Endothelial cell of umbilical vein (primary cell): ENCODE data around the gene USP49. TPM values are rescaled to one million over a fixed set of nuclear protein-coding genes. Genes with fewer than 3 reads are reported as not detected.

Experiments
- BruUV-seq: library from RNA; stranded (reverse); fragments of 400-500 nt; replicated peaks from 2 replicates; lab custom pipeline; 2021; lab: Mats Ljungman, UMichigan
- CTCF ChIA-PET: fragments of 300-600, 350-600 bp; sonication (Branson Sonifier 250); formaldehyde crosslinking; loops from one replicate; lab custom pipeline; 2021; ENCODE audit warnings: antibody characterized with exemption, inconsistent platforms; lab: Charles Lee
- POLR2A ChIA-PET: fragments of 300-600, 350-600 bp; sonication (Branson Sonifier 250); formaldehyde crosslinking; loops from one replicate; lab custom pipeline; 2021; ENCODE audit warnings: antibody characterized with exemption, inconsistent platforms; lab: Charles Lee
- DNase-seq: peaks from one replicate; pipeline ENCODE4 v3.0.0-alpha.2; 2011; ENCODE audit warnings: low read depth, low spot score
- FAIRE-seq: peaks from 2 replicates; lab custom pipeline; 2011; peaks lifted over from hg19 to GRCh38; lab: Jason Lieb, UNC
- H2AFZ ChIP-seq: 2 replicates; pipeline ENCODE4 v1.6.0; 2012; ENCODE audit warnings: low read depth, low read length, control low read depth, inconsistent platforms
- H3K27ac ChIP-seq: 2 replicates; pipeline ENCODE4 v1.5.1; 2011; ENCODE audit warnings: low read depth, mild to moderate bottlenecking, control low read depth, low read length, moderate library complexity; ENCODE audit not compliant: insufficient read depth
- H3K27me3 ChIP-seq, 2 experiments: 2 replicates each; pipeline versions ENCODE4 v1.6.0 to v1.6.1; 2011; ENCODE audit warnings: low read length in 2 of 2, mixed read lengths in 1 of 2; ENCODE audit not compliant: control insufficient read depth in 2 of 2, insufficient read depth in 2 of 2
- H3K36me3 ChIP-seq, 2 experiments: 2 replicates in 1 of 2; 3 replicates in 1 of 2; pipeline ENCODE4 v1.5.1; 2011; ENCODE audit warnings: low read length in 2 of 2, mild to moderate bottlenecking in 1 of 2, moderate library complexity in 1 of 2; ENCODE audit not compliant: control insufficient read depth in 2 of 2, insufficient read depth in 2 of 2; ENCODE audit errors: extremely low read depth in 1 of 2
- H3K4me1 ChIP-seq: 3 replicates; pipeline ENCODE4 v1.5.1; 2011; ENCODE audit warnings: mild to moderate bottlenecking, low read length; ENCODE audit not compliant: control insufficient read depth, insufficient read depth; ENCODE audit errors: extremely low read depth
- H3K4me2 ChIP-seq: 2 replicates; pipeline ENCODE4 v1.6.1; 2011; ENCODE audit warnings: low read length, control low read depth, mixed read lengths; ENCODE audit not compliant: insufficient read depth
- H3K4me3 ChIP-seq, 3 experiments: fragments of 200-600 bp in 1 of 3; sonication (generic), shearing (Covaris generic) in 1 of 3; replicated peaks in 1 of 3; 2 replicates each; pipeline ENCODE4 v1.5.1; 2011 to 2016; ENCODE audit warnings: control low read depth in 3 of 3, low read length in 3 of 3, mild to moderate bottlenecking in 2 of 3, inconsistent platforms in 1 of 3, low read depth in 1 of 3, moderate library complexity in 1 of 3; ENCODE audit not compliant: insufficient read depth in 1 of 3
- H3K79me2 ChIP-seq: 2 replicates; pipeline ENCODE4 v1.6.0; 2012; ENCODE audit warnings: low read length, inconsistent platforms; ENCODE audit not compliant: control insufficient read depth, insufficient read depth
- H3K9ac ChIP-seq: replicated peaks from 2 replicates; pipeline ENCODE3; 2011; ENCODE audit warnings: low read length, control low read depth; ENCODE audit not compliant: insufficient read depth; ENCODE audit errors: extremely low read depth
- H3K9me1 ChIP-seq: replicated peaks from 3 replicates; pipeline ENCODE4 v1.6.0; 2011; ENCODE audit warnings: mild to moderate bottlenecking, low read length; ENCODE audit not compliant: control insufficient read depth, insufficient read depth; ENCODE audit errors: extremely low read depth
- H3K9me3 ChIP-seq: replicated peaks from 2 replicates; pipeline ENCODE4 v1.5.1; 2012; ENCODE audit warnings: low read length, inconsistent platforms; ENCODE audit not compliant: control insufficient read depth, insufficient read depth
- H4K20me1 ChIP-seq: replicated peaks from 2 replicates; pipeline ENCODE3; 2011; ENCODE audit warnings: mild to moderate bottlenecking, low read length; ENCODE audit not compliant: control insufficient read depth, insufficient read depth; ENCODE audit errors: extremely low read depth
- CTCF ChIP-seq, 2 donors: IDR thresholded peaks; 1 replicate in 1 of 2; 2 replicates in 1 of 2; pipeline ENCODE4 v1.5.1; 2011; ENCODE audit warnings: low read length in 2 of 2, mild to moderate bottlenecking in 2 of 2, moderate library complexity in 2 of 2, control low read depth in 1 of 2, inconsistent platforms in 1 of 2, low read depth in 1 of 2; ENCODE audit not compliant: insufficient read depth in 1 of 2; ENCODE audit errors: extremely low read depth in 1 of 2
- EZH2 ChIP-seq: IDR thresholded peaks from 2 replicates; pipeline ENCODE4 v1.6.1; 2012; ENCODE audit warnings: borderline replicate concordance, low read depth, mild to moderate bottlenecking, moderate library complexity, low read length, inconsistent platforms; ENCODE audit not compliant: severe bottlenecking
- FOS ChIP-seq: IDR thresholded peaks from 2 replicates; pipeline ENCODE4 v1.6.1; 2011; ENCODE audit warnings: mild to moderate bottlenecking, low read length, moderate library complexity, borderline replicate concordance; ENCODE audit not compliant: insufficient read depth
- GATA2 ChIP-seq: IDR thresholded peaks from 2 replicates; pipeline ENCODE4 v1.7.0; 2011; ENCODE audit warnings: low read depth, mild to moderate bottlenecking, moderate library complexity, mixed read lengths, low read length; ENCODE audit not compliant: insufficient read length, insufficient read depth
- JUN ChIP-seq: IDR thresholded peaks from 2 replicates; pipeline ENCODE4 v1.6.1; 2011; ENCODE audit warnings: borderline replicate concordance, low read depth; ENCODE audit not compliant: insufficient read length, insufficient read depth
- MYC ChIP-seq: IDR thresholded peaks from one replicate; pipeline ENCODE4 v1.6.1; 2011; ENCODE audit warnings: mild to moderate bottlenecking, low read depth, low read length
- POLR2A ChIP-seq: IDR thresholded peaks from 2 replicates; pipeline ENCODE4 v1.6.1; 2012; ENCODE audit warnings: low read depth, mild to moderate bottlenecking, control low read depth, low read length
- POLR2AphosphoS5 ChIP-seq: IDR thresholded peaks from 2 replicates; pipeline ENCODE4 v1.6.1; 2012; ENCODE audit warnings: low read depth, mild to moderate bottlenecking, control low read depth, low read length, moderate library complexity; ENCODE audit not compliant: insufficient read depth
- dilution Hi-C: fragments of 300-500 bp; cut with MboI; formaldehyde crosslinking; loops from one replicate; pipeline ENCODE4 v1.15.0; 2019; ENCODE audit warnings: low sequenced_read_pairs; ENCODE audit not compliant: extremely low pct_ligation_motif_present
- intact Hi-C: fragments of 100-400 bp; cut with micrococcal nuclease; formaldehyde crosslinking; loops from one replicate; pipeline ENCODE4 v1.10.0; 2022
- polyA plus RNA-seq, 4 experiments: library from polyadenylated mRNA; depleted of rRNA in 3 of 4; stranded (reverse) in 3 of 4; unstranded in 1 of 4; fragments of >200 nt; gene quantifications; 2 replicates each; pipeline versions ENCODE4 v1.2.1 to v1.2.3, GENCODE V29; 2011 to 2012; ENCODE audit warnings: missing spikeins in 1 of 4
- total RNA-seq: library from RNA; stranded (reverse); gene quantifications from 2 replicates; pipeline ENCODE4 v1.2.3, GENCODE V29; 2021
- TF ChIP-seq, protein P1 (sequence below): IDR thresholded peaks from 2 replicates; pipeline ENCODE4 v1.6.1; 2011; ENCODE audit not compliant: insufficient read depth, insufficient read length

Gene USP49
- total and polyA plus RNA-seq, 2 donors (not counting 3 experiments of a cell fraction or from before 2014, with no cell fraction given) = 2.4 to 4.1 TPM

GRCh38 chr6:41755895-41756294 lies 139.3 kb downstream of the USP49 start:
- H3K4me1 ChIP-seq = no peaks in the 10 kb centered on the region
- H2AFZ ChIP-seq = no peak overlapping the region
- ChIA-PET CTCF (no interaction called here), POLR2A (no interaction called here)
- TF ChIP-seq JUN (no peak), GATA2 (no peak), EZH2 (no peak), CTCF (IDR thresholded peaks at IDR 0.05; ENCODE audit: extremely low read depth in 1 of 2, insufficient read depth in 1 of 2, low read depth in 1 of 2, low read length in 2 of 2) (no peak), POLR2AphosphoS5 (no peak), MYC (no peak), FOS (no peak), POLR2A (no peak)
- TF ChIP-seq, protein P1, sequence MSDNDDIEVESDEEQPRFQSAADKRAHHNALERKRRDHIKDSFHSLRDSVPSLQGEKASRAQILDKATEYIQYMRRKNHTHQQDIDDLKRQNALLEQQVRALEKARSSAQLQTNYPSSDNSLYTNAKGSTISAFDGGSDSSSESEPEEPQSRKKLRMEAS = no peak
- DNase-seq (no peak), FAIRE-seq (no peak)
- no peaks in the 10 kb centered on the region for H3K36me3 ChIP-seq
- no peak overlapping the region for H3K27ac ChIP-seq
- H3K9me1 ChIP-seq = no peaks in the 10 kb centered on the region
- dilution Hi-C loops = no loop called here
- no peaks in the 10 kb centered on the region for H4K20me1 ChIP-seq
- no peaks in the 10 kb centered on the region for H3K79me2 ChIP-seq
- intact Hi-C loops = no loop called here
- BruUV-seq = no TSS peak
- H3K4me3 ChIP-seq = no peak overlapping the region
- no peaks in the 10 kb centered on the region for H3K9me3 ChIP-seq
- peaks cover 3 to 7% of the 10 kb centered on the region in 2 experiments for H3K27me3 ChIP-seq
- no peak overlapping the region for H3K4me2 ChIP-seq
- H3K9ac ChIP-seq = no peak overlapping the region
